Measurements from ENCODE around the gene FN3KRP. TPM values are rescaled to one million over a fixed set of nuclear protein-coding genes. Genes with fewer than 3 reads are reported as not detected.

Gene FN3KRP
- total and polyA plus RNA-seq, 2 of the 13 experiments (the other 11 are each of a cell fraction or from before 2014, with no cell fraction given), result 22.4 to 28.2 TPM

GRCh38 chr17:82775001-82775823, 58.7 kb downstream of the FN3KRP start (continued):
- TF ChIP-seq PRDM4 (CRISPR knock-in tag; IDR thresholded peaks at IDR 0.05; ENCODE audit: borderline replicate concordance), result peak; percentile 40; the same call in 1 of the 2 replicates
- TF ChIP-seq ZBTB25 (CRISPR knock-in tag; IDR thresholded peaks at IDR 0.05), result no peak
- TF ChIP-seq SATB2 (CRISPR knock-in tag; IDR thresholded peaks at IDR 0.05), result no peak
- no peak for TF ChIP-seq NR2F2 (IDR thresholded peaks at IDR 0.05; ENCODE audit: borderline replicate concordance, low read depth)
- TF ChIP-seq ZNF609 (CRISPR knock-in tag; IDR thresholded peaks at IDR 0.05; ENCODE audit: borderline replicate concordance), result no peak
- TF ChIP-seq WIZ (CRISPR knock-in tag; IDR thresholded peaks at IDR 0.05), result no peak
- TF ChIP-seq ZBED4 (CRISPR knock-in tag; IDR thresholded peaks at IDR 0.05; ENCODE audit: borderline replicate concordance), result peak; percentile 13; the same call in 1 of the 2 replicates
- 0 out of 2 replicates have a peak, but pooled peaks have one; percentile 30 for TF ChIP-seq ZNF280D (CRISPR knock-in tag; IDR thresholded peaks at IDR 0.05)
